BJ (cell line): ENCODE results near the gene TSGA10. TPM values are rescaled to one million over a fixed set of nuclear protein-coding genes. Genes with fewer than 3 reads are reported as not detected.
"Not testable (repeated sequence)": the region's sequence is repeated elsewhere in the genome, so short reads cannot be mapped to it uniquely, and the experiment has no call there.

ENCODE experiments used
- CTCF ChIA-PET: fragments of 350-600 bp; formaldehyde crosslinking; extraction: SDS; loops from one replicate; lab custom pipeline; 2021; ENCODE audit warnings: antibody characterized with exemption, inconsistent platforms; lab: Yijun Ruan, JAX
- POLR2A ChIA-PET: fragments of 300-600 bp; sonication (Branson Sonifier 250); formaldehyde crosslinking; extraction: SDS; loops from one replicate; lab custom pipeline; 2021; ENCODE audit warnings: antibody characterized with exemption; lab: Charles Lee
- DNase-seq: peaks from one replicate; pipeline ENCODE4 v3.0.0-alpha.2; 2011; ENCODE audit warnings: low read depth
- H3K27me3 ChIP-seq: 2 replicates; pipeline ENCODE4 v1.6.0; 2011; ENCODE audit warnings: low read length; ENCODE audit not compliant: control insufficient read depth, insufficient read depth
- H3K36me3 ChIP-seq: 2 replicates; pipeline ENCODE4 v1.5.1; 2011; ENCODE audit warnings: low read length; ENCODE audit not compliant: control insufficient read depth, insufficient read depth
- H3K4me3 ChIP-seq: 2 replicates; pipeline ENCODE4 v1.5.1; 2011; ENCODE audit warnings: low read depth, mild to moderate bottlenecking, control low read depth, low read length
- polyA plus RNA-seq: library from polyadenylated mRNA; depleted of rRNA; stranded (reverse); fragments of >200 nt; gene quantifications from 2 replicates; pipeline ENCODE4 v1.2.3, GENCODE V29; 2011
- TF ChIP-seq, protein P1 (sequence below): IDR thresholded peaks from 2 replicates; pipeline ENCODE4 v1.5.1; 2011; ENCODE audit warnings: low read depth, mild to moderate bottlenecking, control low read depth, inconsistent platforms, low read length, moderate library complexity; ENCODE audit not compliant: insufficient read depth

The TSGA10 gene
- polyA plus RNA-seq, 1 experiment: 0.42 TPM

DNA sequence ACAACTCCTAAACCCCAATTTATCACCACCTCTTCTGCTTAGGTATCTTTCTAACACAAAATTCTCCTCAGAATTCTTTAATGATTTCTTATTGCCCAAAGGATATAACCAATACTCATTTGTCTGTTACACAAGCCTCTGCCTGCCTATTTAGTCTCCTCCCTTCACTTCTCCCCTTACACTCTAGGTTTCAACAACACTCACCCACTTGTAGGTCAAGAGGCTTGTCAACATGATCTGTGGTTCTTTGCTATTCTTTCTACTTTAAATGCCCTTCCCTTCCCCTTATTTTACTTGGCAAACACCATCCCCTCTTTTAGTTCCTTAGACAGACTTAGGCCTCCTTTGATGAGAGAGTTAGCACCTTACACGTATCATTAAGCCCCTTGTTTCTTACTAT lies 82.2 kb downstream of the TSGA10 start:
- ChIA-PET POLR2A (no interaction called here), CTCF (no interaction called here)
- TF ChIP-seq, protein P1, sequence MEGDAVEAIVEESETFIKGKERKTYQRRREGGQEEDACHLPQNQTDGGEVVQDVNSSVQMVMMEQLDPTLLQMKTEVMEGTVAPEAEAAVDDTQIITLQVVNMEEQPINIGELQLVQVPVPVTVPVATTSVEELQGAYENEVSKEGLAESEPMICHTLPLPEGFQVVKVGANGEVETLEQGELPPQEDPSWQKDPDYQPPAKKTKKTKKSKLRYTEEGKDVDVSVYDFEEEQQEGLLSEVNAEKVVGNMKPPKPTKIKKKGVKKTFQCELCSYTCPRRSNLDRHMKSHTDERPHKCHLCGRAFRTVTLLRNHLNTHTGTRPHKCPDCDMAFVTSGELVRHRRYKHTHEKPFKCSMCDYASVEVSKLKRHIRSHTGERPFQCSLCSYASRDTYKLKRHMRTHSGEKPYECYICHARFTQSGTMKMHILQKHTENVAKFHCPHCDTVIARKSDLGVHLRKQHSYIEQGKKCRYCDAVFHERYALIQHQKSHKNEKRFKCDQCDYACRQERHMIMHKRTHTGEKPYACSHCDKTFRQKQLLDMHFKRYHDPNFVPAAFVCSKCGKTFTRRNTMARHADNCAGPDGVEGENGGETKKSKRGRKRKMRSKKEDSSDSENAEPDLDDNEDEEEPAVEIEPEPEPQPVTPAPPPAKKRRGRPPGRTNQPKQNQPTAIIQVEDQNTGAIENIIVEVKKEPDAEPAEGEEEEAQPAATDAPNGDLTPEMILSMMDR: no peak
- no peaks in the 10 kb centered on the region for H3K27me3 ChIP-seq
- no peak for DNase-seq
- no peaks in the 10 kb centered on the region for H3K36me3 ChIP-seq
- H3K4me3 ChIP-seq: no peak overlapping the region

DNA sequence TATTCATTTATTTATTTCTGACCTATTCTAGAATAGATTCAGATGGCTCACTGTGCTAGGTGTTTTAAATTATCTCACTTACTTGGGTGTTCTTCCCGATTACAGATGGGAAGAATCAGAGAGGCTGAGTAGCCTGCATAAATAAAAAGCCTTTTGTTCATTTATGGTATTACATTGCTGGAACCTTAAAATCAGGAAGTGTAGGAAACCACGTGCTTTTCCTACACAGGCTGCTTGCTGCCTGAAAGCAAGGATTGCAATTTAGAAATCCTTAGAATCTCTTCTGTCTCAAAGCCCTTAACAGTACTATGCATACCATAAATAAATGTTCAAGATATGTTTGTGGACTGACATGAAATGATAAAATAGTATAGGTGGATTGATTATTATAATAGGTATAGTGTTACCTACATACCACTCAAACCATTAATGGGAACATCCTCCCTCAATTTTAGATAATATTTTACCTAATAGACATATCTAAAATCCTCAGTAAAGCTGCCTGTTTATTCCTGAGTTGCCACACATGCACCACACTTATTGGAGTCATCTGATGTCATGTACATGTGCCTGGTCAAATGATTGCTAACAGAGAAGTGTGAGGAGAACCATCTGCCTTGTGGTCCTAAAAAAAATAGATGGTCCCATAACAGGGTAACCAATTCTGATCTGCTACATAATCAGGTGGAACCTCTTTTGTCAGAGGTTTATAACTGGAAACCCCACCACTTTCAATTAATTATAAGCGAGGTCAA lies 86.7 kb downstream of the TSGA10 start:
- Histone ChIP-seq H3K36me3 (no peaks in the 10 kb centered on the region), H3K27me3 (no peaks in the 10 kb centered on the region), H3K4me3 (no peak overlapping the region)
- TF ChIP-seq, protein P1: no peak
- DNase-seq: no peak
- CTCF ChIA-PET: interaction anchor here (1.5 to 1.9 kb wide), 2 partner anchors 10 to 419 kb away, joined by 5 to 6 read pairs; no protein-coding TSS in a partner anchor
- POLR2A ChIA-PET: no interaction called here

- ChIA-PET CTCF (interaction anchor here (0.6 to 2.9 kb wide), 11 partner anchors 8 to 439 kb away, joined by 3 to 47 read pairs (median 4); no protein-coding TSS in a partner anchor), POLR2A (no interaction called here)
- no peaks in the 10 kb centered on the region for H3K36me3 ChIP-seq
Observed at GRCh38 chr2:99066075-99066958, 88.4 kb downstream of the TSGA10 start.

GRCh38 chr2:99049187-99049586 lies 105.6 kb downstream of the TSGA10 start:
- DNase-seq, H3K4me3 ChIP-seq, CTCF ChIA-PET, H3K36me3 ChIP-seq, POLR2A ChIA-PET, H3K27me3 ChIP-seq: not testable (repeated sequence)

More at GRCh38 chr2:99066075-99066958, 88.4 kb downstream of the TSGA10 start:
- Histone ChIP-seq H3K27me3 (no peaks in the 10 kb centered on the region), H3K4me3 (no peak overlapping the region)
- DNase-seq: no peak
- TF ChIP-seq, protein P1: peak; percentile 61

GRCh38 chr2:99040736-99041300 lies 113.9 kb downstream of the TSGA10 start:
- H3K27me3 ChIP-seq, DNase-seq, H3K36me3 ChIP-seq, CTCF ChIA-PET, H3K4me3 ChIP-seq, POLR2A ChIA-PET: not testable (repeated sequence)

- H3K4me3 ChIP-seq: no peak overlapping the region
- DNase-seq: no peak
- H3K36me3 ChIP-seq: no peaks in the 10 kb centered on the region
- TF ChIP-seq, protein P1: no peak
- ChIA-PET POLR2A (no interaction called here), CTCF (no interaction called here)
- no peaks in the 10 kb centered on the region for H3K27me3 ChIP-seq
Observed at GRCh38 chr2:99035920-99036319, 118.8 kb downstream of the TSGA10 start.
